Natural killer cell (primary cell): ENCODE results near the gene MARK3. TPM values are rescaled to one million over a fixed set of nuclear protein-coding genes. Genes with fewer than 3 reads are reported as not detected.

ENCODE experiments used
- ATAC-seq, 3 donors: fragments of 150-1000 bp in 2 of 3; fragments of 200-7000 bp in 1 of 3; cut with Tn5 transposase; 1 replicate in 1 of 3; 2 replicates in 2 of 3; pipeline ENCODE4 v1.10.0; 2021; ENCODE audit warnings: mild to moderate bottlenecking in 2 of 3, moderate library complexity in 2 of 3
- DNase-seq, 2 donors: peaks; one replicate each; pipeline versions ENCODE4 v3.0.0 to v3.0.0-alpha.2; 2013 to 2021; ENCODE audit warnings: mixed read lengths in 1 of 2
- H3K27ac ChIP-seq: one replicate; pipeline ENCODE4 v1.5.1; 2013; ENCODE audit warnings: mild to moderate bottlenecking, low read length
- H3K27me3 ChIP-seq: one replicate; pipeline ENCODE4 v1.6.1; 2013; ENCODE audit warnings: low read length; ENCODE audit not compliant: control insufficient read depth, insufficient read depth
- H3K36me3 ChIP-seq: one replicate; pipeline ENCODE4 v1.6.1; 2013; ENCODE audit warnings: low read length; ENCODE audit not compliant: control insufficient read depth, insufficient read depth
- H3K4me1 ChIP-seq: one replicate; pipeline ENCODE4 v1.6.1; 2013; ENCODE audit warnings: low read length; ENCODE audit not compliant: control insufficient read depth, insufficient read depth
- H3K4me3 ChIP-seq: one replicate; pipeline ENCODE4 v1.5.1; 2013; ENCODE audit warnings: low read length
- H3K9me3 ChIP-seq: one replicate; pipeline ENCODE4 v1.6.1; 2013; ENCODE audit warnings: low read length; ENCODE audit not compliant: control insufficient read depth, insufficient read depth
- H3K27ac Mint-ChIP-seq, 2 donors: one replicate each; pipeline ENCODE4 v1.8.0; 2022; ENCODE audit warnings: mild to moderate bottlenecking in 2 of 2, mixed read lengths in 2 of 2, moderate library complexity in 1 of 2
- H3K27me3 Mint-ChIP-seq, 2 donors: one replicate each; pipeline ENCODE4 v1.8.0; 2022; ENCODE audit warnings: low read depth in 2 of 2, mixed read lengths in 2 of 2
- H3K36me3 Mint-ChIP-seq: one replicate; pipeline ENCODE4 v1.8.0; 2022; ENCODE audit warnings: mixed read lengths
- H3K4me1 Mint-ChIP-seq, 2 donors: one replicate each; pipeline ENCODE4 v1.8.0; 2022; ENCODE audit warnings: mixed read lengths in 2 of 2
- H3K4me3 Mint-ChIP-seq: one replicate; pipeline ENCODE4 v1.8.0; 2022; ENCODE audit warnings: mild to moderate bottlenecking, moderate library complexity, mixed read lengths
- H3K9me3 Mint-ChIP-seq, 2 donors: one replicate each; pipeline ENCODE4 v1.8.0; 2022; ENCODE audit warnings: mixed read lengths in 2 of 2
- CTCF ChIP-seq: fragments of 200-600 bp; IDR thresholded peaks from one replicate; pipeline ENCODE4 v1.8.0; 2022; ENCODE audit warnings: antibody characterized with exemption
- WGBS: methylation state at CpG from one replicate; pipeline ENCODE4 v1.1.7; 2013; ENCODE audit warnings: missing lambda C conversion rate; ENCODE audit not compliant: insufficient coverage; 5-methylcytosine and 5-hydroxymethylcytosine counted together
- intact Hi-C: fragments of 100-400 bp; cut with micrococcal nuclease; formaldehyde crosslinking; loops from one replicate; pipeline ENCODE4 v1.14.2; 2022
- total RNA-seq, 4 donors: library from RNA; stranded (reverse); fragments of 120-200 nt in 1 of 4; gene quantifications; one replicate each; pipeline versions ENCODE4 v1.2.3 to v1.2.4, GENCODE V29; 2013 to 2022

Gene MARK3
- total RNA-seq, 3 donors from 2014 or later (not counting 1 experiment from before 2014, with no cell fraction given), result 138 to 167 (median 152) TPM

- ATAC-seq (no peak), DNase-seq (no peak)
- H3K4me1 Mint-ChIP-seq, result no peaks in the 10 kb centered on the region
- H3K9me3 ChIP-seq, result no peaks in the 10 kb centered on the region
- TF ChIP-seq CTCF, result no peak
- H3K27ac Mint-ChIP-seq, result peak overlapping the region in 1 of 2 donors; percentile 12
- H3K27me3 Mint-ChIP-seq, result no peaks in the 10 kb centered on the region
- peaks cover 56% of the 10 kb centered on the region for H3K36me3 ChIP-seq
- H3K27me3 ChIP-seq, result no peaks in the 10 kb centered on the region
- intact Hi-C loops, result no loop called here
- no peak overlapping the region for H3K4me3 Mint-ChIP-seq
- WGBS, result 94% methylated on average over 8 of the region's 10 CpGs
- no peaks in the 10 kb centered on the region for H3K9me3 Mint-ChIP-seq
- H3K27ac ChIP-seq, result no peak overlapping the region
- no peaks in the 10 kb centered on the region for H3K4me1 ChIP-seq
- no peak overlapping the region for H3K4me3 ChIP-seq
- peaks cover 10% of the 10 kb centered on the region for H3K36me3 Mint-ChIP-seq
These were observed 106.5 kb downstream of the MARK3 start for GRCh38 chr14:103491691-103492090.

GRCh38 chr14:103492156-103492925, 107.1 kb downstream of the MARK3 start:
- no peak overlapping the region for H3K4me3 Mint-ChIP-seq
- ATAC-seq (no peak), DNase-seq (no peak)
- no peaks in the 10 kb centered on the region for H3K4me1 Mint-ChIP-seq
- no peaks in the 10 kb centered on the region for H3K9me3 Mint-ChIP-seq
- H3K9me3 ChIP-seq, result no peaks in the 10 kb centered on the region
- H3K27me3 Mint-ChIP-seq, result no peaks in the 10 kb centered on the region
- H3K27me3 ChIP-seq, result no peaks in the 10 kb centered on the region
- no peak overlapping the region for H3K27ac Mint-ChIP-seq
- TF ChIP-seq CTCF, result no peak
- H3K4me3 ChIP-seq, result no peak overlapping the region
- intact Hi-C loops, result no loop called here
- WGBS, result 89% methylated on average over 6 of the region's 6 CpGs
- H3K36me3 ChIP-seq, result peaks cover 54% of the 10 kb centered on the region
- H3K27ac ChIP-seq, result no peak overlapping the region
- no peaks in the 10 kb centered on the region for H3K4me1 ChIP-seq
- H3K36me3 Mint-ChIP-seq, result peaks cover 10% of the 10 kb centered on the region

- ATAC-seq, result no peak
- Histone ChIP-seq H3K9me3 (no peaks in the 10 kb centered on the region), H3K4me1 (no peaks in the 10 kb centered on the region), H3K4me3 (no peak overlapping the region), H3K27me3 (no peaks in the 10 kb centered on the region), H3K36me3 (peaks cover 44% of the 10 kb centered on the region), H3K27ac (no peak overlapping the region)
- intact Hi-C loops, result no loop called here
- peaks cover 10% of the 10 kb centered on the region for H3K36me3 Mint-ChIP-seq
- no peak overlapping the region for H3K4me3 Mint-ChIP-seq
- DNase-seq, result no peak
- peaks cover 9 to 10% of the 10 kb centered on the region in 2 donors for H3K4me1 Mint-ChIP-seq
- H3K9me3 Mint-ChIP-seq, result no peaks in the 10 kb centered on the region
- H3K27ac Mint-ChIP-seq, result no peak overlapping the region
- WGBS, result 97% methylated on average over 2 of the region's 2 CpGs
- H3K27me3 Mint-ChIP-seq, result no peaks in the 10 kb centered on the region
- TF ChIP-seq CTCF, result no peak
These were observed 110.6 kb downstream of the MARK3 start for GRCh38 chr14:103495854-103496253.

GRCh38 chr14:103496776-103497175, 111.6 kb downstream of the MARK3 start:
- H3K9me3 ChIP-seq, result no peaks in the 10 kb centered on the region
- intact Hi-C loops, result no loop called here
- H3K27ac Mint-ChIP-seq, result no peak overlapping the region
- no peak for TF ChIP-seq CTCF
- no peaks in the 10 kb centered on the region for H3K27me3 ChIP-seq
- H3K4me1 Mint-ChIP-seq, result peaks cover 9 to 16% of the 10 kb centered on the region in 2 donors
- H3K27ac ChIP-seq, result no peak overlapping the region
- no peak for ATAC-seq
- no peak overlapping the region for H3K4me3 ChIP-seq
- no CpG with 5 or more reads among the region's 1 CpG for WGBS
- H3K9me3 Mint-ChIP-seq, result no peaks in the 10 kb centered on the region
- H3K4me3 Mint-ChIP-seq, result no peak overlapping the region
- peaks cover 45% of the 10 kb centered on the region for H3K36me3 ChIP-seq
- DNase-seq, result no peak
- no peaks in the 10 kb centered on the region for H3K4me1 ChIP-seq
- H3K27me3 Mint-ChIP-seq, result no peaks in the 10 kb centered on the region
- H3K36me3 Mint-ChIP-seq, result peaks cover under 1% of the 10 kb centered on the region
